Hypothalamus (tissue), 51 donors: ENCODE measurements around the gene APP.

ENCODE experiments used
- DNase-seq, 51 donors: peaks; one replicate each; lab custom pipeline; 2025; lab: John Stamatoyannopoulos, UW

Gene APP

DNA sequence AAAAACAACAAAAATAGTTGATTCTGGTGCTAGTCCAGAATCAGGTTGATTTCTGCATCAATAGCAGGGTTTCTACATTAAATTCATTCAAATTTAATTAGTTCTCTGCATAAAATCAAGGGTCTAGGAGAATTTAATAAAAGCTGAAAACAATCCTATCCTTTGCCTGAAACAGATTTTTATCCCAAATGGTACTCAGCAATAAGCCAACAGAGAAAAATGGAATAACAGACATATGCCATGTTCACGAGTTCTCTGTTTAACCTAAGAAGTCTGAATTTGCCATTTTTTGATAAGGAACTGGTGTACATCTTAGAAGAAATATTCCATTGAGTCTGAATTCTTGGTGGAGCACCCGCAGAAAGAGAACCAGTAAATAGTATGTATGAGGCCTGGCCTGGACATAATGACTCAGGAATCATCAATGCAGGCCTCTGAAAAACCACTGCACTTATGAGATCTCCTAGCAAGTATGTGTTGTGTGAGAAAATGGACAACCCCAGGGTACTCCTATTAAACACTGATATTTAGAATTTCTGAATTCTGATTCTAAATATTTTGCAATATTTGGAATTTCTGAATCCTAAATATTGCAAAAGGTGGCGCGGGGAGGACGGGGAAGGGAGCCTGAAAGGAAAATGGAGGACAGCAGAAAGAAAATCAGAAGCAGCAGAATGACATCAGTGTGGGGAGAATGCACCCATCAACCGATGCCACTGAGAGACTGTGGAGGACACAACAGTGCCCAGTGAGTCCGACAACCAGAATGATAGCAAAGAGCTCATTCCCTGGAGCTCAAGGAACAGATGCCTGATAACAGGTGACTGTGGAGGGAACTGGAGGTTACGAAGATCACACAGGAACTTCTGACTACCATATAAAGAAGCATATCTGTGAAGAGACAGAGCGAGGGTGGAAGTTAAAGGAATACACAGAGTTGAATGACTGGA, 97.6 kb downstream of the APP start:
- no peak for DNase-seq

GRCh38 chr21:26070822-26071425, 99.6 kb downstream of the APP start:
- no peak for DNase-seq

DNA sequence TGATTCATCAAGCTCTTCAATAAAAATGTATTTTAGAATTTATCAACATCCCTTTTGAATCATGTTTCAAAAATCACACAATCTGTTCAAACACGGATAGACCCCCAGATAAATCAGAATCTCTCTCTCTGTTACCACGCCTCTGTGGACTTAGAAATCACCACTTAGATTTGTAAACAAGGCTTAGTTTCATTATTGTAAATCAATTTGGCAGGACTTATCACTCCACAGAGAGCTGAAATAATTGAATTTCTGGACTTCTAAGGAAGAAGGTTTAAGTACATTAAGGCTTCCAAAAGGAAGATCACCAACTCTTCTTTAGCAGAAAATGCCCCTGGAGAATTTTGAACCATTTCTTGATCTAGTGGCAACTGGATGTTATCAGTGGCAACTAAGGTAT, 100.4 kb downstream of the APP start:
- DNase-seq: no peak

- no peak for DNase-seq
Measured at GRCh38 chr21:26068776-26069175, 101.8 kb downstream of the APP start.

DNA sequence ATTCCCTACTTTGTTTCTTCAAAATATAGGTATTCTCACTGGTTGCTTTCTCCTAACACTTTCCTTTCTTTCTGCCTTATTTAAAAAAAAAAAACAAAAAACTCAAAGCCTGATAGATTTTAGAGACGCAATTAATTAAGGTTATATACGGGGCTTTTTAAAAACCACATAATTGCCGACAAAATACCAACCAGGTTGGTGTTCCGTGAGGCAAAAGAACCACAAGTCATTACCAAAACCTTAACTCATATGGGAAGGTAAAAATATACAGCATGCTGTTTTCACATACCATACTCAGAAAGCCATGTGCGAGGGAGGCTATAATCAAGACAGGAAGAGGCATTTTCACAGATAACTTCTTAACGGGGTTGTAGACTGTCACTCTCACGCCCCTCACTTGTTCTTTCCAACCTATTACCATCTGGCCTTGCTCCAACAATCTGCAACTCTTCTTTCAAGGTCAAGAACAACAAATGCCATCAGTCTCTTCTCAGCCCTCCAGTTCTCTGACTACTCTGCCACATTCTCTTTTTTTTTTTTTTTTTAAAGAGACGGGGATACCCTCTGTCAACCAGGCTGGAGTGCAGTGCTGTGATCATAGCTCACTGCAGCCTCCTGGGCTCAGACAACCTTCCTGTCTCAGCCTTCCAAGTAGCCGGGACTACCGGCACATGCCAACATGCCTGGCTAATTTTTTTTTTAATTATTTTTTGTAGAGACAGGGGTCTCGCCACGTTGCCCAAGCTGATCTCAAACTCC, 102.6 kb downstream of the APP start:
- no peak for DNase-seq

DNA sequence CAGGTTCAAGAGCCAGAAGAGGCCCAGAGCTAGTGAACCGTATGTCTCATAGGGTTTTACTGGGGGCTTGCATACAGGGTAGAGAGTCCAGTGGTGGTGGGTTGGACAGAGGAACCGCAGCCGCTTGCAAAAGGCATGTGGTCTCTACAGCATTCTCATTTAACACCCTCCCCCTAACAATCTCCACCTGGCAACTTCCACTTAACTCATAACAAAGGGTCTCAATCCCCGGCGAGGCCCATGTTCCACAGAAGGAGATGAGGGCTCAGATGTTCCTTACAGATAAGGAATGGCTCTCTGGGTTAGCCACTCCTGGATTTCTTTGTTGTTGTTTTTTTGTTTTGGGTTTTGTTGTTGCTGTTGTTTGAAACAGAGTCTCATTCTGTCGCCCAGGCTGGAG, 106.1 kb downstream of the APP start:
- no peak for DNase-seq

- DNase-seq: no peak
Measured at GRCh38 chr21:26061437-26061836, 109.1 kb downstream of the APP start.

- DNase-seq: no peak
Measured at GRCh38 chr21:26060335-26061115, 110.0 kb downstream of the APP start.

DNA sequence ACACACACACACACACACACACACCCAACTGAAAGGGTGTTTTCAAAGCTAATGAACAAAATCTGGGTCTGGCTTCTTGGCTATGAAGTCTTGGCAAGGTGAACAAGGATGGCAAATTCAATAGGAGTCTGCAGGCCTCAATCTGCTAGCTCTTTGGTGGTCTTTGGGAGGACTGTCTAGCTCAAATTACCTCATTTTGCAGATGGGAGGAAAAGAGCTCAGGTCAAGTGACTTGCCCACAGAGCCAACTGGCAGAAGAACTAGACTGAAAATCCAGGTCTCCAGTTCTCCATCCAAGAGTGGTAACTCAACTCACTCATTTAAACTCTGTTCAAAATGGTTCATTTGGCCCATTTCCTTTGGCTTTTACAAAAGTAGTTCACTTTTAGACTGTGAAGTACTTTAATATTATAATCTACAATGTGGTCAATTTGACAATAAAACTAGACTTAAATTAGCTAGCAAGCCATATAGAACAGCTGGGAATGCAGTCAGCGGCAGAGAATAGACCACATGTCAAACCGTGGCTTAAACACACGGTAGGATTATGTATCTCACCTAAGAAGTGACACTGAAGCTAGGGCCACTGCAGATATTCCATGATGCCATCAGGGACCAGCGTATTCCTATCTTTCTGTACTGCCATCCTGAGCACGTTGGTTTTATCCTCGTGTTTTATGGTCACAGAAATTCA, 112.9 kb downstream of the APP start:
- DNase-seq: peak in 12 of 51 donors; percentile 10 to 62 (median 36)

GRCh38 chr21:26055841-26056264, 114.7 kb downstream of the APP start:
- no peak for DNase-seq

- no peak for DNase-seq
Measured at GRCh38 chr21:26055010-26055409, 115.6 kb downstream of the APP start.

GRCh38 chr21:26052057-26052456, 118.5 kb downstream of the APP start:
- no peak for DNase-seq

DNA sequence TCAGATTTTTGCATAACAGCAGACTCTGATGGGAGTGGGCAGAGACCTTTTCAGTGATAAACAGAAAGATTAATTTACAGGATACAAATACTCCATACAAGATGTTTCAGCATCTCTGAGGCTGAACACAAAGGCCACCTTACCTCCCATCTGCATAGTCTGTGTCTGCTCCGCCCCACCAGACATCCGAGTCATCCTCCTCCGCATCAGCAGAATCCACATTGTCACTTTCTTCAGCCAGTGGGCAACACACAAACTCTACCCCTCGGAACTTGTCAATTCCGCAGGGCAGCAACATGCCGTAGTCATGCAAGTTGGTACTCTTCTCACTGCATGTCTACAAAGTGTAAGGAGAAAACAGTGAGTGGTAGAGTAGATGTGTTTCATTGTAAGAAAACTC, 119.7 kb downstream of the APP start:
- no peak for DNase-seq

DNA sequence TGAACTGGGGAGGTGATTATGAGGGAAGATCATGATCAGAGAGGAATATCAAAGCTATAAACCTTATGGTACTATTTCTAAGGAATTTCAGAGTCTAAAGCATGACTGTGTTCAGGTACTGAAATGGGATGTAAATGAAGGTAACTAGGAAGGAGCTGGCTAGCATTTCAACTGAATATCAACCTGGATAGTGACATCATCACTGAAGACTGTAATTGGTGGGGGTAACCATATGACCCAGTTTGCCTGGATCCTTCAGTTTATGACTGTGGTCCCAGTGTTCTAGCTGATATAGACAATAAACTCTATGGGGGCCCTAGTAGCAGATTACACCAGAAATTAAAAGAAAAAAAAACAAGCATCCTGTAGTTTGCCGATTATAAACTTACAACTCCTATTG, 120.8 kb downstream of the APP start:
- no peak for DNase-seq

DNA sequence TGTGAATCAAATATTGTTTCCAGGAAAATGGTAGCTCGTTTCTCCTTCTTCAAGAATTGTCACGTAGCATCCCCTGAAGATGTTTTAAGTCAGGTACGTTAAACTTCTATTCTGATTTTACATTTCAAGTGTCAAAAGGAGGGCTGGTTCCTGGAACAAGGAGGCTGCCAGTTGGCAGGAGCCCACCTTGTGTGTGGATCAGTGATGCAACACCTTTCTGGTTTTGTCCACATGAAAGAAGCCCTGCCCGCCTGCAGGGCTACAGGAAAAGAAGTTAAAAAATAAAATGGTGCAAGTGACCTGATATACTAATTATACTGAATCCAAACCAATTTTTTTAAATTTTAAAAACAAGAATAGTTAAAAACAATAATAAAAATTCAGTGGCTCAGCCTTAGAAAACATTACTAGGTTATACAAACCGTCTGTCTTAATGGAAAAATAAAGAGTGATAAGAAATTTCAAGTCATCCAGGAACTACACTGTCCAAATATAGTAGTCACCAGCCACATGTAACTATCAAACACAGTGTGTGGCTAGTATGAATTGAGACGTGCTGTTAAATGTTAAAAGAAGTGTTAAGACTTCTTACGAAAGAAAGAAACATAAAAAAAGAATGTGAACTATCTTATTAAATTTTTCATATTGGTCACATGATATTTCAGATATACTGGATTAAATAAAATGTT, 123.1 kb downstream of the APP start:
- DNase-seq: no peak

- no peak for DNase-seq
Measured at GRCh38 chr21:26043891-26044290, 126.7 kb downstream of the APP start.

GRCh38 chr21:26042181-26042876, 128.2 kb downstream of the APP start:
- DNase-seq: no peak

DNA sequence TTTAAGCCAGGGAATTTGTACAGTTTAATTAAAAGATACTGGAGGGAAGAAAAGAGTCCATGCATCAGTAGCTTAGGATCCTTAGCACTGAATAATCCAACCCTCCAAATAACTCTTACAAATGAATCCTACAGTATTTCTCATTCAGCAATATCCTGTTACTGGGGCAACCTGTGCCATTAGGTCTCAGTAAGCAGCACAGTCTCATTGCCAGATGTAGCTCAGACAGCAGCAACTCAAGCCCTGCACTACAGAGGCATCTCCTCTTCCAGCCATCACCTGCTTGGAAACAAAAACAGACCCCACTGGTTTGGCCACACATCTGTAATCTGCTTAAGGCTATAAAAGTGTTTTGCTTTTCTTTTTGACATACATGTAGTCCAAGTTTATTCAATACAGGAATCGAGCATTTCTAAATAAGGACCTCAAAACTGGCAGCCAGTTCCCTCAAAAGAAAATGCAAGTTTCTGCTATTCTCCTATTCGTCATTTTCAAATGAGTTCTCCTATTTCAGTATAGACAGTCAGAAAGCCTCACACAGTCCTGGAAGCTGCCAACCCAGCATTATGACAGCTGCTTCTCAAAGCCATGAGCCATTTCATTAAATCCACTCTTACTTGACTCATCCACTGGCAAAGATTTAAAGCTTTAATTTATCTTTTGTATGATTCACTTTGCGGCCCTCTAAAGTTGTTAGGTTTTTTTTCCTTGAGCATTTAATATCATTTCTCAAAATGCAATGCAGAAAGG, 129.0 kb downstream of the APP start:
- DNase-seq: peak in 1 of 51 donors; percentile 17
